ENCODE measurements around the gene PRKAG2. TPM values are rescaled to one million over a fixed set of nuclear protein-coding genes. Genes with fewer than 3 reads are reported as not detected.

PRKAG2 gene
- total RNA-seq, 2 donors from 2014 or later = 38.3 to 78.5 TPM

DNA sequence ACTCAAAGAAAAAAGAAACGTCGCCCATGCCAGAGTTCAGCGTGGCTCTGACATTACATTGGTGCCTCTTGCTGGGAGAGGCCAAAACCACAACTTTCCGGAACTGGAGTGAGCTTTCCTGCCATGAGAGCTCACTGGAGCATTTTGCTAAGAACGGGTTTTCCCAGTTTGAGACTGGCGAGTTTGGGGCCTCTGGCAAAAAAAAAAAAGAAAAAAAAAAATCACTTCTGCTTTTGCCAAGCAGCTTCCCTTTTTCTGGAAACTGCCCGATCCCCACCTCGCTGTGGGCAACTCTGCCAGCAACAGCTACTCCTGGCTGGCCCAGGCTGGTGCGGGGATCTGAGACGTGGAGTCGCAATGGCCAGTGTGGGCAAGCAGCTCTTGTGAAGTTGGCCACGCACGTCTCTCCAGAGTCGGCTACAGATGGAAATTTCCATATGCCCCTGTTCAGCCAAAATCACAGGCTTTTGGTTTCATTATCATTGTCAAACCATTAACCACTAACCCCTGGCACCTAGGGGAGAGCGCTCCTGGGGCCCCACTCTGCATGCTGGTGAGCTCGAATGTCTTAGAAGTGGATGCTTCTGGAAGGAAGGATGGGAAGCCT lies 25.7 kb downstream of the PRKAG2 start:
- DNase-seq (ENCODE audit: low spot score) (no peak), ATAC-seq (ENCODE audit: insufficient number of reproducible peaks, low FRiP score, low read depth) (no peak)
- H3K9me3 ChIP-seq = no peaks in the 10 kb centered on the region
- peaks cover 3 to 19% of the 10 kb centered on the region in 2 donors for H3K4me1 ChIP-seq (ENCODE audit: control insufficient read depth in 1 of 2, low read depth in 2 of 2)
- no peaks in the 10 kb centered on the region for H3K36me3 ChIP-seq
- peak overlapping the region; percentile 57 for H3K4me3 ChIP-seq
- H3K27ac ChIP-seq = peak overlapping the region in 1 of 2 donors; percentile 12
- TF ChIP-seq, protein P1, sequence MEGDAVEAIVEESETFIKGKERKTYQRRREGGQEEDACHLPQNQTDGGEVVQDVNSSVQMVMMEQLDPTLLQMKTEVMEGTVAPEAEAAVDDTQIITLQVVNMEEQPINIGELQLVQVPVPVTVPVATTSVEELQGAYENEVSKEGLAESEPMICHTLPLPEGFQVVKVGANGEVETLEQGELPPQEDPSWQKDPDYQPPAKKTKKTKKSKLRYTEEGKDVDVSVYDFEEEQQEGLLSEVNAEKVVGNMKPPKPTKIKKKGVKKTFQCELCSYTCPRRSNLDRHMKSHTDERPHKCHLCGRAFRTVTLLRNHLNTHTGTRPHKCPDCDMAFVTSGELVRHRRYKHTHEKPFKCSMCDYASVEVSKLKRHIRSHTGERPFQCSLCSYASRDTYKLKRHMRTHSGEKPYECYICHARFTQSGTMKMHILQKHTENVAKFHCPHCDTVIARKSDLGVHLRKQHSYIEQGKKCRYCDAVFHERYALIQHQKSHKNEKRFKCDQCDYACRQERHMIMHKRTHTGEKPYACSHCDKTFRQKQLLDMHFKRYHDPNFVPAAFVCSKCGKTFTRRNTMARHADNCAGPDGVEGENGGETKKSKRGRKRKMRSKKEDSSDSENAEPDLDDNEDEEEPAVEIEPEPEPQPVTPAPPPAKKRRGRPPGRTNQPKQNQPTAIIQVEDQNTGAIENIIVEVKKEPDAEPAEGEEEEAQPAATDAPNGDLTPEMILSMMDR (IDR thresholded peaks at IDR 0.05) = no peak
- no peaks in the 10 kb centered on the region for H3K27me3 ChIP-seq (replicated peaks; ENCODE audit: insufficient read depth)

DNA sequence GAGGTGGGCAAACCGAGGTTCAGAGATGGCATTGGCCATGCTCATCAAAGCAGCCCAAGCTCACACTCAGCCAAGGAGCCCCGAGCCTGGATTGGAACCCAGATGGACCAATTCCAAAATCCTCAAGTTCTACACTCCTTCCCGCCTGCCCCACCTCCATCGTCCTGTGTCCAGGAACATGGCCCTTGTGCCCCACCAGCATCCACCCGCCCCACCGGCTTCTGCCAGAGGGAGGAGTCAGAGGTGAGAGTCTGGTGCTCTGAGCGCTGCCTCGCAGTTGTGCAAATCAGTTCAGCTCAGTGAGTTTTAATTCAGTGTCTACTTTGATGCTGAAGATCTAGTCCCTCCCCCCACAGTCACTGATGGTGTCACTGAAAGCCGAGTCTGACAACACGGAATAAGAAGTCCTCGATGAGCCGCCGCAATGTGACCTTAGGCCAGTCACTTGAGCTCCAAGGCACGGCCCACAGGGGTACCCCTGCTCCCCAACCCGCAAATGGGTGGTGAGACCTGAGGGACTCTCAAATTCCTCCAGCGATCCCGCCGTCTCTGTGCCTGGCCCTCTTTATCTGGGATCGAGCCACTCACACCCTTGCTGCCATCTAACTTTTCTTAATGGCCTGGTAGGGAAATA lies 26.3 kb downstream of the PRKAG2 start:
- Histone ChIP-seq H3K27ac (peak overlapping the region in 1 of 2 donors; percentile 12), H3K27me3 (replicated peaks; ENCODE audit: insufficient read depth) (no peaks in the 10 kb centered on the region), H3K9me3 (no peaks in the 10 kb centered on the region), H3K4me1 (ENCODE audit: control insufficient read depth in 1 of 2, low read depth in 2 of 2) (peaks cover 3 to 19% of the 10 kb centered on the region in 2 donors), H3K36me3 (no peaks in the 10 kb centered on the region), H3K4me3 (peak overlapping the region; percentile 57)
- DNase-seq (ENCODE audit: low spot score) = no peak
- ATAC-seq (ENCODE audit: insufficient number of reproducible peaks, low FRiP score, low read depth) = no peak
- TF ChIP-seq, protein P1 (IDR thresholded peaks at IDR 0.05) = no peak

DNA sequence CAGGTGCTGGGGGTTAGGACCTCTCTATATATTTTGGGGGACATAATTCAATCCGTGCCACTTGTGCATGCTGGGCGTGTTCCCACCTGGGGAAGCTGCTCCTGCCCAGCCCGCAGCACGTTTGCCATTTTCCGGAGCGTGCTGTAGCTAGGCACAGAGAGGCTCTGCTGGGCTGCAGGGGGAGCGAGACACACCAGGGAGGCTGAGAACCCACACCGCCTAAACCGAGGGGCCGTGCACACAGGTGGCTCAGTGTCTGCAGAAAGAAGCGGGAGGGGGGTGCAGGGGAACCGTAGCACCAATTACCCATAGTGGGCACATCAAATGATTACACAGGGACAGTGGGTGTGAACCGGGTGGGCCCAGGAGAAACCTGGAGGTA lies 27.0 kb downstream of the PRKAG2 start:
- H3K36me3 ChIP-seq = no peaks in the 10 kb centered on the region
- H3K9me3 ChIP-seq = no peaks in the 10 kb centered on the region
- no peak overlapping the region for H3K4me3 ChIP-seq
- H3K4me1 ChIP-seq (ENCODE audit: control insufficient read depth in 1 of 2, low read depth in 2 of 2) = peaks cover 3 to 21% of the 10 kb centered on the region in 2 donors
- DNase-seq (ENCODE audit: low spot score) (no peak), ATAC-seq (ENCODE audit: insufficient number of reproducible peaks, low FRiP score, low read depth) (no peak)
- TF ChIP-seq, protein P1 (IDR thresholded peaks at IDR 0.05) = no peak
- H3K27ac ChIP-seq = no peak overlapping the region
- no peaks in the 10 kb centered on the region for H3K27me3 ChIP-seq (replicated peaks; ENCODE audit: insufficient read depth)

DNA sequence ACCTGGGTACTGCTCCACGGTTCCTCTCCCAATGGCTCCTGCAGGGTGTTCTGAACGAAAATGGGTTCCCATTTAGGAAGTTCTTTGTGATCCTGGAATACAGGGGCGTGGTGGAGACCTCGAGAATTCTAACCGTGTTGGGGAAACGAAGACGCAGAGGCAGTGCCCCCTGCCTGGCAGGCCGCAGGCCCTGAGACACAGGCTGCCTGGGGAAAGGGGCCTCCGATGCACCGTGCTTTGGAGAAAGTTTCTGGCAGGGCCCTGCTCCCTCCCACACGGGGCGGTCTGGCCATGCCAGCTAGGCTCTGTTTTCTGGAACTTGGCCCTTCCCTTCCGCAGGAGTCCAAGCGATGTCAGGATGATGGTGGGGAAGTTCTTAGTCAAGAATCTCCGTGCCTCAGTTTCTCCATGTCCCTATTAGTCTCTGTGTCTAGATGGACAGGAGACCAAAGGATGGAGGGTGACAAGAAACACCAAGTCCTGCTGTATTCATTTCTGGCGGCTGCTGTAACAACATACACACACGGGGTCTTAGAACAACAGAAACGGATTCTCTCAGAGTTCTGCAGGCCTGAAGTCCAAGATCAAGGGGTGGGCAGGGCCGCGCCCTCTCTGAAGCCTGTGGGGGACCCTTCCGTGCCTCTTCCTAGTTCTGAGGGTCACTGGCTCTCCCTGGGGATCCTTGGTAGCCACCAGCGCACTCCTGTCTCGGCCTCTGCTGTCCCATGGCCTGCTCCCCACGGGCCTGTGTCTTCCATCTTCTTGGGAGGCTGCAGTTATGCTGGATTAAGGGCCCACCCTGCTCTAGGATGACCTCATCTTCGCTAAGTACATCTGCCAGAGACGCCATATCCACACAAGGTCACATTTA lies 27.7 kb downstream of the PRKAG2 start:
- TF ChIP-seq, protein P1 (IDR thresholded peaks at IDR 0.05) = no peak
- Histone ChIP-seq H3K4me1 (ENCODE audit: control insufficient read depth in 1 of 2, low read depth in 2 of 2) (peaks cover 5 to 27% of the 10 kb centered on the region in 2 donors), H3K9me3 (no peaks in the 10 kb centered on the region), H3K27ac (no peak overlapping the region), H3K27me3 (replicated peaks; ENCODE audit: insufficient read depth) (no peaks in the 10 kb centered on the region), H3K36me3 (no peaks in the 10 kb centered on the region), H3K4me3 (no peak overlapping the region)
- ATAC-seq (ENCODE audit: insufficient number of reproducible peaks, low FRiP score, low read depth) (no peak), DNase-seq (ENCODE audit: low spot score) (no peak)

DNA sequence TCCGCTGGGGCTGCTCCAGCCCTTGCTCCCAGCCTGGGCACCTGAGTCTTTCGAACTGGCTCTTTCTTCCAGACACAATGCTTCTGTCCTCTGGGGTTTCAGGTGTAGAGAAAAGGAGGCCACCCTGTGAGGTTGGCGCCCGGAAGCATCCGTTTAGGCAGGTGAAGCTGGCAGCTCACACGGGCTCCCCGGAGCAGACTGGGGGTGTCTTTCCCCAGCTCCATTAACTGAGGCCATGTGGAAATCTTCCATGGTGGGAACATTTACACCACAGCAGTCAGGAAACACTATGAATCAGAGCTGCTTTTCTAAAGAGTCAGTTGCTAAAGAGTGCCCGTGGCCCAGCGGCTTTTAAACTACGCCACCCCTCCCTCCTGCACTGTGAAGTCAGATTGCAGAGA lies 29.2 kb downstream of the PRKAG2 start:
- DNase-seq (ENCODE audit: low spot score) (no peak), ATAC-seq (ENCODE audit: insufficient number of reproducible peaks, low FRiP score, low read depth) (no peak)
- H3K4me3 ChIP-seq = no peak overlapping the region
- peaks cover 6 to 34% of the 10 kb centered on the region in 2 donors for H3K4me1 ChIP-seq (ENCODE audit: control insufficient read depth in 1 of 2, low read depth in 2 of 2)
- H3K9me3 ChIP-seq = no peaks in the 10 kb centered on the region
- H3K27ac ChIP-seq = no peak overlapping the region
- H3K36me3 ChIP-seq = no peaks in the 10 kb centered on the region
- no peaks in the 10 kb centered on the region for H3K27me3 ChIP-seq (replicated peaks; ENCODE audit: insufficient read depth)
- TF ChIP-seq, protein P1 (IDR thresholded peaks at IDR 0.05) = no peak
